ENCODE measurements around the gene LAGE3.
"Not testable (repeated sequence)": the region's sequence is repeated elsewhere in the genome, so short reads cannot be mapped to it uniquely, and the experiment has no call there.

The LAGE3 gene

DNA sequence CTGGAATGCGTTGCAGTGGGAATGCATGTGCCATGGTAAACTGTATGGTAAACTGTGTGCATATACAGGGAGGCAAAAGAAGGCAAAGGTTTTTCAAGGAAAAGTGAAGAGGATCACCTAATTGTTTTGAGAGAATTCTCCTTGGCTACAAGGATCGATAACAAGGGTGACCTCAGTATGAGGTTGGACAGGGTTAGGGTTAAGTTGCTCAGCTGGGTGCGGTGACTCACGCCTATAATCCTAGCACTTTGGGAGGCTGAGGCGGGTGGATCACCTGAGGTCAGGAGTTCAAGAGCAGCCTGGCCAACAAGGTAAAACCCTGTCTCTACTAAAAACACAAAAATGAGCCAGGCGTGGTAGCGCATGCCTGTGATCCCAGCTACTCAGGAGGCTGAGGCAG lies 22.3 kb upstream of the LAGE3 start:
- not testable (repeated sequence) for DNase-seq

GRCh38 chrX:154496591-154497137 lies 17.6 kb upstream of the LAGE3 start:
- not testable (repeated sequence) for DNase-seq

DNA sequence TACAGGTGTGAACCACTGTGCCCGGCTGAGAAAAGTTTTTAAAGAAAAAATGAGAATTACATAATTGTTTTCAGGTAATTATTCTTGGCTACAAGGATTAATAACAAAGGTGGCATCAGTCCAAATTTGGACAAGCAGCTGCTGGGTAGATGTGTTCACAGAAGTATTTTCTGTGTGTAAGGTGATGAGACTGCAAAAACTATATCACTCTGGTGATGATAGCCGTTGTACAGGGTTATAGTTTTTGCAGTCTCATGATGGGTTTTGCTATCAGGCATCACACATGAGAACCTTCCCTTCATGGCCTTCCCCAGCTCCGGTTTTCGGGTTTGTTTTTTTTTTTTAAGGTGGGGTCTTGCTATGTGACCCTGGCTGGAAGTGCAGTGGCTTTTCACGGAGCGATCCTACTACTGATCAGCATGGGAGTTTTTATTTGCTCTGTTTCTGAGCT lies 16.4 kb upstream of the LAGE3 start:
- DNase-seq, result no peak

GRCh38 chrX:154494715-154495114 lies 15.6 kb upstream of the LAGE3 start:
- no peak for DNase-seq

- peak; percentile 96 for DNase-seq
These were observed 11.5 kb upstream of the LAGE3 start, which contains the start of gene SLC10A3 for GRCh38 chrX:154490414-154491083. TSS of gene SLC10A3 (minus strand) at chrX:154490629. CDS start at chrX:154488940, 1,689 bp downstream.

GRCh38 chrX:154490021-154490413 lies 10.9 kb upstream of the LAGE3 start:
- DNase-seq, result peak; percentile 33

GRCh38 chrX:154489182-154489581 lies 10.1 kb upstream of the LAGE3 start:
- no peak for DNase-seq

DNA sequence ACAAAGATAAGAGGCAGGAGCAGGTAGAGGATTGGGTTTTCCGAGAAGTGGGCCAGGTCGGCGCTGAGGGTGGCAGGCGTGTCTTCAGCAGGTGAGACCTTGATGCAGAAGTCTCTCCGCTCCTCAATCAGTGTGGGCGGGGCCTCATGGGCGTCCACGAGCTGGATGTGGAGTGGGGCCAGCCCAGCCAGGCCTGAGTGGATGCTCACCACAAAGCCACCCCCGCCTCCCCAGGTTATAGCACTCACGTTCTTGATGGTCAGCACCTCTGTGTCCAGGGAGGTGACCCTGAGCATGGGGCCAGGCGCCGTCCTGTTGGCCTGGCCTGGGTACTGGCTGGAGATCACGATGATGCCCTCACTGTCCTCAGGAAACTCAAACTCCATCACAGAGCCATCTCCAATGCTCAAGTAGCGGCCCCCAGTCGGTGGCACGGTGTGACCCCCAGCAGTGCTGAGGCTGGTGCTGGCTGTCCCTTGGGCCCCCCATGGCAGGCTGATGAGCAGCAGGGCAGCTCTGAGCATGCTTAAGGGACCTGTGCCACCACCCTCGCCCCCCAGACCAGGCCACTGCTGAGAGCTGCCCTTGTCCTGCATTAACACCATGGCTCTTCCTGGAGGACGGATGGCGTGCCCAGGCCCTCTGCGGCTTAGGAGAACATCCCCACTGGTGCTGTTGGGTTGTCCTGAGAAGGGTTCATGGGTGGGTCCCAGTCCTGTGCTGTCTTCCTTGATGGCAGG lies 9.4 kb upstream of the LAGE3 start:
- DNase-seq, result no peak

DNA sequence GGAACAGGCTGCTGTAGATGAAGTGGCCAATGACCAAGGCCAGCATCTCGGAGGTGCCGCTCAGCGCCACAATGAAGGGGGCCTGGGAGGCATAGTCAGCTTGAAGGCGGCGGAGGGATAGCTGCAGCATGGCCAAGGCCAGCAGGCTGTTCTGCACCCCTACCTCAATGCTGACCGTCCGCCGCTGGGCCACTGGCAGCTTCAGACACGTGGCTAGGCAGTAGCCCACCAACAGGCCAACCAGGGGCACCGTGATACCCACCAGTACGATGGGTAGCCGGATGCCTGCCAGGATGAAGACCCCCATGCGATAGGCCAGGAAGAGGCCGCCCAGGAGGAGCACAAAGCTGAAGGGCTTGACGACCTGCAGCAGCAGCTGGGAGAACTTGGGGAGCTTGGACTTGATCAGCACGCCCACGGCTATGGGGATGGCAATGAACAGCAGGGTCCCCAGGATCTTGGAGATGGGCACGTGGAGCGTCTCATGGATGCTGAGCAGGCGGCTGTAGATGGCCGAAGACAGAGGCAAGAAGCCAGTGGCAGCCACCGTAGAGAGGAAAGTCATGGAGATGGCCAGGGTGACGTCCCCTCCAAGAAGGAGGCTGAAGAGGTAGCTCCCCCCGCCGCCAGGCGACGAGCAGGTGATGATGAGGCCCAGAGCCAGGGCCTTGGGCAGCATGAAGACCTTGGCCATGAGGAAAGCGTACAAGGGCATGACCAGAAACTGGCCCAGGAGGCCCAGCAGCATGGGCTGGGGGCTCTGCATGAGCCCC lies 8.6 kb upstream of the LAGE3 start:
- no peak for DNase-seq

- DNase-seq, result peak; percentile 80
These were observed 7.5 kb upstream of the LAGE3 start, which contains the start of gene UBL4A for GRCh38 chrX:154486396-154487207. TSS of gene UBL4A (minus strand) at chrX:154486615. CDS start at chrX:154486584, 31 bp downstream.

DNA sequence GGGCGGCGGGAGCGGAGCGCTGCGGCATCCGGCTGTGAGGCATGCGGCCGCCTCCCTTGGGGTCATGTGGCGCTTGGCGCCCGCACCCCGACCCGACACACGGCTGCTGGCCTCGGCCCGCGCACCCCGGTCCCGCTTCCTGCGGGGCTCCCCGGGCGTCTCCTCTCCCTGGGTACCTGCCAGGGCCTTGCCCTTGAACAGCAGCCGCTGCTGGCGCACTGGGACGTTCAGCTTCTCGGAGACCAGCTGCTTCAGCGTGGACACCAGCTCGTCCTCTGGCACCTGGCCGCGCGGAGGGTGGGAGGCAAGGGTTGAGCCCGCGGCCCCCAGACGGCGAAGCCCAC lies 6.9 kb upstream of the LAGE3 start:
- no peak for DNase-seq

GRCh38 chrX:154485150-154486051 lies 6.3 kb upstream of the LAGE3 start:
- peak; percentile 39 for DNase-seq

DNA sequence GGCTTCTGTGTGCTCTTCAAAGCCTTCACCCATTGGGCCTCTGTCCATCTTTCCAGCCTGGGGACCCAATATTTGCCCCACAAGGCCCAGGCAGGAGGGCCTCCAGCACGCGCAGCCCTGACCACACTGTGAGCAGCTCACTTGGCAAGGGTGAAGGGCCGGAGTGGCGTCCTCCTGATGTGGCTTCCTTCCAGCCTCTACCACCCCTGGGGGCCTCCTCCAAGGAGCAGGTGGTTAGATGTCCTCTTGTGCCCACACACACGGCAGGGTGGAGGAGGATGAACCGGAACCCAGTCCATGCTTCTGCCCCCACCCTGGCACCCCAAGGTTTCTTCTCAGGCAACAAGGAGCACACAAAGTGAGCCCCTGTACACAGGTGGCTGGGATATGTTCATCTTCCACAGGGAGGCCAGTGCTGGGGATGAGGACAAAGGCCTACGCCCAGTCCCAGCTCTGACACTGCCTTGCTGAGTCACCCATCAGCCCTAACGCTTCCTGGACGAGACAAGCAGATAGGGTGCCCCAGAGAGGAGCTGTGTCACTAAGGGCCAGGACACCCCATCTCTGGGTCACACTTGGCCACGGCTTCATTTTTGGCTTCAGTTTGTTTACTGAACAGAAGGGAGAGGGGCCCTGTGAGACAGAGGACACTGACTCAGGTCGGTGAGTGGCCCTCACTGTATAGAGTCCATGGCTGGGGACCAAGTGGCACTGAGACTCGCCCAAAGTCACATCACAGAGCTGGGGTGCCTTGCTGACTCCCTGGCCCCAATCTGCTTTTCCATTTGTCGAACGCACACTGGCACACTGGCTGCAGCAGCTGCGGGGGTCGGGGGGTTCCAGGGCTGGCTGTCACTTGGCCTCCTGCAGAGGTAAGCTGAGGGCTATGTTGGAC lies 5.4 kb upstream of the LAGE3 start:
- DNase-seq, result no peak

DNA sequence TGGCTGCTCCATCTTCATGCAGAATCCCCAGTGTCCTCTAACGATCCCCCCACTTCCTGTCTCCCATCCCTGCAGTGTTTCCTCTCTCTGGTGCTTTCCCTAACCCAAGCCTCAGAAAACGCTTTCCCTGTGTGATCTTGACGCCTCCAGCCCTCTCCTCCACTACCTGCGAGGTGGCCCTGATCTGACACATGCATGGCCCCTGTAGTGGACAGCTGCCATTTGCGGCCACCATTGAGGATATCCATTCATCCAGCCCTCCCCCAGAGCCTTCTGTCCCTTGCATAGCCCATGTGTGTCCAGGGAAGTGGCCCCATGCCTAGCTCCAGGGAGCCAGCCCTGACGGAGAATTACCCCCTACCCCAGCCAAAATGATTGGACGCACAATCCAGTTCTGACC lies 4.2 kb upstream of the LAGE3 start:
- DNase-seq, result no peak

DNA sequence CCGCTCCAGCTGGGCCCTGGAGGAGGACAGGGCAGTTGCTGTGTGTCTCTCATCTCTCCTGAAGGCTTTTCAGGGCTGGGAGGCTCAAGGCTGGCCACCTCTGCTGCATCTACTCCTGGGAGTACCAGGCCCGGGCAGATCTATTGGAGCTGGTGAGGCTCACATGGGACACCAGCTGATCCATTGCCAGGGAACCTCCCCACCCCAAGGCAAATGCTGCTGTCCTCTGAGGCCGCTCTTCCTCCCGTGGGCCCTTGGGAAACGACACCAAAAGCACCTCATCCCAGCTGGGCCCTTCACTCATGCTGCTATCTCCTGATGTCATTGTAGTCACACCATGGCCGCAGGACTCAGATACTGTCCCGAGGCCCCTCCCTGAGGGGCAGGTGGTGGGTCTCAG lies 3.7 kb upstream of the LAGE3 start:
- no peak for DNase-seq

DNA sequence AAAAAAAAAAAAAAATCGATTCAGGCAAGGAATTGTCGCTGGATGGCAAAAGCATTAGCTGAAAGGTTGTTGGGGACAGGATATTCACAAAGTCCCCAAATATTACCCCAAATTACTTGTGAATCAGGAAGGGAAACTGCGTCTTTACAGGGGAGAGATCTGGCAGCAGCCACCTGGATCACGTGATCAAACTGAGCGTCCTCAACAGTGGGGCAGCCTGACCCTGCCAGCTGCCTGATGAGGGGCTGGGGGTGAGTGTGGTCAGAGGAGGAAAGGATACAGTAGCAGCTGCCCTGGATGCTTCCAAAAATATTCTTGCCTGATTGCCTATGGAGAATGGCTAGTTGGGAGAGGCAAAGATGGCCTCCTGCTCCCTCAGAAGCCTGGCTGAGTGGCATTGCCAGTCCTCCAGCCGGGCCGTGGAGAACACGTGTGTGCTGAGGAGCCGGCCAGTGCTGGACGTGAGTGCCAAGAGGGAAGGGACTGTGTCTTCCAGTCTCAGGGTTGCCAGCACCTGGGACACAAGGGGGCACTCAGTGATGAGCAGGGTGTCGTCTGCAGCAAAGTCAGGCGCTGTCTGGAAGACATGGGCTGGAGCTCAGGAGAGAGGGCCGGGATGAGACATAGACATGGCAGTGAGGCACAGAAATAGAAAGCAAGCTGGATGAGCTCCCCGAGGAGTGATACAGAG lies 3.0 kb upstream of the LAGE3 start:
- DNase-seq, result no peak

DNA sequence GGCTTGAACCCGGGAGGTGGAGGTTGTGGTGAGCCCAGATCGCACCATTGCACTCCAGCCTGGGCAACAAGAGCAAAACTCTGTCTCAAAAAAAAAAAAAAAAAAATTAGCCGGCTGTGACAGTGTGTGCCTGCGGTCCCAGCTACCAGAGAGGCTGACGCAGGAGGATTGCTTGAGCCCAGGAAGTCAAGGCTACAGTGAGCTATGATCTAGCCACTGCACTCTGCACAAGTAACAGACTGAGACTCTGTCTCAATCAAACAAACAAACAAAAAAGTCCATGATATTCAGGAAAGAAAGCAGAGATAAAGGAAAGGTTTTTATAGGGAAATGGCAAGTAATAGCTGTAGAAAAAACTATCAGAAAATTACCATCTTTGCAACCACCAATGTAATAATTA lies 2.1 kb upstream of the LAGE3 start:
- no peak for DNase-seq

DNA sequence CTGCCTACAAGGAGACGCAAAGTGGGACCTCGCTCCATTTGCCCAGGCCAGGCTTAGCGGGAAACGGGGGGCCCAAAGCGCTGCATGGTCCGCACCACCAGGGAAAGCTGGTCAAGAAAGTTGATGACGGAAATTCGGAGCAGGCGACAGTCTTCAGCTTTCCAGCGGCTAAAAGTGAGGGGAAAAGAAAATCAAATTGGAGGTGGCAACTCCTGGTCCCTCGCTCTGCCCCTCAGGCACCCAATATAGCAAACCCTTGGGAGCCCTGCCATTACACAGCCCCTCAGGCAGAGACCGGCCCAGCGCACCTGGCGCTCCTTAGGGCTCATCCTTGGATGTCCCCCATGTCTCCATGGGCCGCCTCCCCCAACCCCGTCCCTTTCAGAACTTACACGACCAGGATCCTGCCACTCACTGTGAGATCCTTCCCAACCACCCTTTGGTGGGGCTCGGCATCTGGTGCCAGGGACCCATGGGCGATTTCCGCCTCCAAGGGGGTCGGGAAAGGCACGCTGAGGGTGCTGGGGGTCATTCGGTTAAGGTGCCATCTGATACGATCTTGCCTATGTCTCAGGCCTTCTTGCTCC lies 1.1 kb downstream of the LAGE3 start:
- peak; percentile 46 for DNase-seq

DNA sequence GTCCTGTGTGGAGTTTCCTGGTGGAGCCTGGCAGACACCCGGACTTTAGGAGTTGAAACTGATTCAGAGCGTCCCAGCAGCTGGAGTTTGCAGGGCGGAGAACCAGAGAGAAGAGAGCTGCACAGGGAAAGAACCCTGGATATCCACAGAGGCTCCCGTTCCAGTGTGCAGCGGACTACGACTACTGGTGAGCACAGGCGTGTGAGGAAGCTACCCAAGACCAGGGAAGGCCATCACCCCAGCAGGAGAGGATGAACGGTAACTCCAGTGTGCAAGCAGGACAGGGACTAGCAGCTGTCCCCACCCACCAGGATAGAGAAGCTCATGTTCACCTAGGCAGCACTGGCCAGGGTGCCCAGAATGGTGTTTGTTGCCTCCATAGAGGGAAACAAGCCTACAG lies 2.3 kb downstream of the LAGE3 start:
- no peak for DNase-seq
